ENCODE results near the gene SPATA2.
"Not testable (repeated sequence)": the region's sequence is repeated elsewhere in the genome, so short reads cannot be mapped to it uniquely, and the experiment has no call there.

- not testable (repeated sequence) for TF ChIP-seq EZH2 (IDR thresholded peaks at IDR 0.05; ENCODE audit: insufficient read depth, poor library complexity, severe bottlenecking); EZH2phosphoT487 (IDR thresholded peaks at IDR 0.05; ENCODE audit: insufficient read depth, low read depth)
Observed at GRCh38 chr20:49957089-49957938, 42.0 kb upstream of the SPATA2 start.

Measured in GM23248 (cell line).